HEK293T (cell line): ENCODE measurements around the gene MOV10.

Experiments
- CTCF ChIA-PET: fragments of 350-600 bp; formaldehyde crosslinking; extraction: SDS; loops from one replicate; lab custom pipeline; 2021; ENCODE audit warnings: antibody characterized with exemption, inconsistent platforms; lab: Yijun Ruan, JAX
- POLR2A ChIA-PET: fragments of 350-600 bp; formaldehyde crosslinking; extraction: SDS; loops from one replicate; lab custom pipeline; 2020; ENCODE audit warnings: antibody characterized with exemption, inconsistent platforms; lab: Yijun Ruan, JAX
- DNase-seq: peaks from one replicate; pipeline ENCODE4 v3.0.0; 2012; ENCODE audit warnings: mixed read lengths; ENCODE audit errors: extremely low spot score
- ARNT ChIP-seq: fragments of 450-650 bp; IDR thresholded peaks from 2 replicates; pipeline ENCODE4 v1.6.1; 2017; ENCODE audit warnings: mild to moderate bottlenecking
- BHLHE40 ChIP-seq: fragments of 450-650 bp; IDR thresholded peaks from 2 replicates; pipeline ENCODE4 v1.6.1; 2016; ENCODE audit warnings: mild to moderate bottlenecking, moderate library complexity, borderline replicate concordance
- CTBP1 ChIP-seq: fragments of 450-650 bp; IDR thresholded peaks from 2 replicates; pipeline ENCODE4 v1.6.1; 2016; ENCODE audit warnings: borderline replicate concordance
- ELF4 ChIP-seq: fragments of 450-650 bp; IDR thresholded peaks from 2 replicates; pipeline ENCODE4 v1.6.1; 2017; ENCODE audit warnings: antibody characterized with exemption
- FOXA1 ChIP-seq: fragments of 450-650 bp; IDR thresholded peaks from 2 replicates; pipeline ENCODE4 v1.6.1; 2016; ENCODE audit warnings: mild to moderate bottlenecking
- FOXK2 ChIP-seq: fragments of 450-650 bp; IDR thresholded peaks from 2 replicates; pipeline ENCODE4 v1.6.1; 2016; ENCODE audit warnings: mild to moderate bottlenecking
- FOXM1 ChIP-seq: fragments of 450-650 bp; IDR thresholded peaks from 2 replicates; pipeline ENCODE4 v1.6.1; 2017; ENCODE audit warnings: mild to moderate bottlenecking, borderline replicate concordance
- HDGF ChIP-seq: fragments of 450-650 bp; IDR thresholded peaks from 2 replicates; pipeline ENCODE4 v1.6.1; 2017; ENCODE audit warnings: antibody characterized with exemption, borderline replicate concordance
- L3MBTL2 ChIP-seq: fragments of 450-650 bp; conservative IDR thresholded peaks from 2 replicates; pipeline ENCODE4 v1.6.1; 2016; ENCODE audit warnings: mild to moderate bottlenecking
- LEF1 ChIP-seq: fragments of 450-650 bp; IDR thresholded peaks from 2 replicates; pipeline ENCODE4 v1.6.1; 2017; ENCODE audit warnings: mild to moderate bottlenecking, borderline replicate concordance
- NFRKB ChIP-seq: fragments of 450-650 bp; IDR thresholded peaks from 2 replicates; pipeline ENCODE4 v1.6.1; 2016; ENCODE audit warnings: mild to moderate bottlenecking, moderate library complexity
- SP1 ChIP-seq: fragments of 450-650 bp; IDR thresholded peaks from 2 replicates; pipeline ENCODE4 v1.6.1; 2017
- SUZ12 ChIP-seq: fragments of 450-650 bp; IDR thresholded peaks from 2 replicates; pipeline ENCODE4 v1.6.1; 2016; ENCODE audit warnings: mild to moderate bottlenecking
- TARDBP ChIP-seq: fragments of 450-650 bp; IDR thresholded peaks from 2 replicates; pipeline ENCODE4 v1.6.1; 2016
- ZNF384 ChIP-seq: fragments of 450-650 bp; IDR thresholded peaks from 2 replicates; pipeline ENCODE4 v1.6.1; 2016
- TF ChIP-seq, protein P1 (sequence below): fragments of 450-650 bp; IDR thresholded peaks from 2 replicates; pipeline ENCODE4 v1.6.1; 2016

The MOV10 gene, protein sequence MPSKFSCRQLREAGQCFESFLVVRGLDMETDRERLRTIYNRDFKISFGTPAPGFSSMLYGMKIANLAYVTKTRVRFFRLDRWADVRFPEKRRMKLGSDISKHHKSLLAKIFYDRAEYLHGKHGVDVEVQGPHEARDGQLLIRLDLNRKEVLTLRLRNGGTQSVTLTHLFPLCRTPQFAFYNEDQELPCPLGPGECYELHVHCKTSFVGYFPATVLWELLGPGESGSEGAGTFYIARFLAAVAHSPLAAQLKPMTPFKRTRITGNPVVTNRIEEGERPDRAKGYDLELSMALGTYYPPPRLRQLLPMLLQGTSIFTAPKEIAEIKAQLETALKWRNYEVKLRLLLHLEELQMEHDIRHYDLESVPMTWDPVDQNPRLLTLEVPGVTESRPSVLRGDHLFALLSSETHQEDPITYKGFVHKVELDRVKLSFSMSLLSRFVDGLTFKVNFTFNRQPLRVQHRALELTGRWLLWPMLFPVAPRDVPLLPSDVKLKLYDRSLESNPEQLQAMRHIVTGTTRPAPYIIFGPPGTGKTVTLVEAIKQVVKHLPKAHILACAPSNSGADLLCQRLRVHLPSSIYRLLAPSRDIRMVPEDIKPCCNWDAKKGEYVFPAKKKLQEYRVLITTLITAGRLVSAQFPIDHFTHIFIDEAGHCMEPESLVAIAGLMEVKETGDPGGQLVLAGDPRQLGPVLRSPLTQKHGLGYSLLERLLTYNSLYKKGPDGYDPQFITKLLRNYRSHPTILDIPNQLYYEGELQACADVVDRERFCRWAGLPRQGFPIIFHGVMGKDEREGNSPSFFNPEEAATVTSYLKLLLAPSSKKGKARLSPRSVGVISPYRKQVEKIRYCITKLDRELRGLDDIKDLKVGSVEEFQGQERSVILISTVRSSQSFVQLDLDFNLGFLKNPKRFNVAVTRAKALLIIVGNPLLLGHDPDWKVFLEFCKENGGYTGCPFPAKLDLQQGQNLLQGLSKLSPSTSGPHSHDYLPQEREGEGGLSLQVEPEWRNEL

GRCh38 chr1:112674440-112674985 lies at the start of gene MOV10:
TSS of gene MOV10 (plus strand) at chr1:112674659. CDS start at chr1:112674913, 254 bp downstream.
- TF ChIP-seq FOXA1, result no peak
- TF ChIP-seq FOXM1, result peak; percentile 57; the same call in 1 of the 2 replicates
- TF ChIP-seq L3MBTL2, result peak; percentile 53
- peak; percentile 74 for DNase-seq
- POLR2A ChIA-PET, result interaction anchor here (0.6 to 4.5 kb wide), 20 partner anchors 9 to 1896 kb away, joined by 3 to 67 read pairs (median 4); partner anchors contain the start of genes CAPZA1, PPM1J, RHOC and ST7L
- CTCF ChIA-PET, result interaction anchor here (0.5 to 2.9 kb wide), 10 partner anchors 9 to 173 kb away, joined by 3 to 9 read pairs (median 4); partner anchors contain the start of genes PPM1J and RHOC

DNA sequence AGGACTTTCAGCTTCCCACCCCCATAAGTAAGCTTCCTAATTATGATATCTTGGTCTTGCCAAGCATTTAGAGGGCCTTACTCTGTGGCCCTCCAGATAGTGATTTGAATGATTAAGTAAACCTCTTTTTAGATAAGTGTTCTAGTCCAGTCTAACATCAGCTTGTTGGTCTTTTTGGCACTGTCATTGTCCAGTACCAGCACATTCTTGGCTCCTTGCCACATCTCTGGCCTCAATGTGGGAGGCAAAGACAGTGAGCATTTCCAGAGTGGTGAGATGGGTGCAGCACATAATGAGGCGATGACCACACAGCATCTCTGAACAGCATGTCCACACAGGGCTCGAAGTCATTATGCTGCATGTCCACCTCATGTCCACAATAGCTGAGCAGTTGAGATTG lies 48.8 kb upstream of the MOV10 start:
- CTCF ChIA-PET, result no interaction called here

GRCh38 chr1:112626193-112626592 lies 48.3 kb upstream of the MOV10 start:
- TF ChIP-seq NFRKB, result no peak
- no peak for TF ChIP-seq TARDBP
- no peak for TF ChIP-seq SP1
- no peak for TF ChIP-seq HDGF
- TF ChIP-seq SUZ12, result no peak
- no peak for TF ChIP-seq CTBP1
- no peak for TF ChIP-seq LEF1
- no peak for TF ChIP-seq BHLHE40
- TF ChIP-seq, protein P1, sequence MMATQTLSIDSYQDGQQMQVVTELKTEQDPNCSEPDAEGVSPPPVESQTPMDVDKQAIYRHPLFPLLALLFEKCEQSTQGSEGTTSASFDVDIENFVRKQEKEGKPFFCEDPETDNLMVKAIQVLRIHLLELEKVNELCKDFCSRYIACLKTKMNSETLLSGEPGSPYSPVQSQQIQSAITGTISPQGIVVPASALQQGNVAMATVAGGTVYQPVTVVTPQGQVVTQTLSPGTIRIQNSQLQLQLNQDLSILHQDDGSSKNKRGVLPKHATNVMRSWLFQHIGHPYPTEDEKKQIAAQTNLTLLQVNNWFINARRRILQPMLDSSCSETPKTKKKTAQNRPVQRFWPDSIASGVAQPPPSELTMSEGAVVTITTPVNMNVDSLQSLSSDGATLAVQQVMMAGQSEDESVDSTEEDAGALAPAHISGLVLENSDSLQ, result no peak
- no peak for TF ChIP-seq L3MBTL2
- TF ChIP-seq ARNT, result no peak
- no peak for TF ChIP-seq FOXM1
- TF ChIP-seq ELF4, result no peak
- no peak for TF ChIP-seq ZNF384
- no peak for TF ChIP-seq FOXK2
- no peak for TF ChIP-seq FOXA1
- no peak for DNase-seq
- ChIA-PET CTCF (no interaction called here), POLR2A (no interaction called here)

More for the DNA sequence above, 48.8 kb upstream of the MOV10 start:
- POLR2A ChIA-PET, result no interaction called here
- TF ChIP-seq L3MBTL2, result no peak
- TF ChIP-seq, protein P1, result no peak
- no peak for TF ChIP-seq SUZ12
- no peak for TF ChIP-seq TARDBP
- no peak for TF ChIP-seq ARNT
- TF ChIP-seq LEF1, result no peak
- no peak for TF ChIP-seq HDGF
- no peak for TF ChIP-seq FOXA1
- no peak for TF ChIP-seq ELF4
- no peak for TF ChIP-seq FOXM1
- no peak for TF ChIP-seq CTBP1
- TF ChIP-seq ZNF384, result no peak
- TF ChIP-seq BHLHE40, result no peak
- TF ChIP-seq NFRKB, result no peak
- no peak for DNase-seq

- CTCF ChIA-PET, result no interaction called here
- POLR2A ChIA-PET, result no interaction called here
- TF ChIP-seq TARDBP, result no peak
- TF ChIP-seq, protein P1, result no peak
- no peak for TF ChIP-seq ZNF384
- no peak for TF ChIP-seq ARNT
- TF ChIP-seq SUZ12, result no peak
- no peak for TF ChIP-seq HDGF
- no peak for TF ChIP-seq FOXK2
- TF ChIP-seq BHLHE40, result no peak
- no peak for TF ChIP-seq ELF4
- TF ChIP-seq NFRKB, result no peak
- TF ChIP-seq LEF1, result no peak
- no peak for TF ChIP-seq L3MBTL2
- no peak for TF ChIP-seq SP1
- no peak for TF ChIP-seq FOXA1
- TF ChIP-seq FOXM1, result no peak
- TF ChIP-seq CTBP1, result no peak
- DNase-seq, result no peak
Measured at GRCh38 chr1:112626887-112627286, 47.6 kb upstream of the MOV10 start.

DNA sequence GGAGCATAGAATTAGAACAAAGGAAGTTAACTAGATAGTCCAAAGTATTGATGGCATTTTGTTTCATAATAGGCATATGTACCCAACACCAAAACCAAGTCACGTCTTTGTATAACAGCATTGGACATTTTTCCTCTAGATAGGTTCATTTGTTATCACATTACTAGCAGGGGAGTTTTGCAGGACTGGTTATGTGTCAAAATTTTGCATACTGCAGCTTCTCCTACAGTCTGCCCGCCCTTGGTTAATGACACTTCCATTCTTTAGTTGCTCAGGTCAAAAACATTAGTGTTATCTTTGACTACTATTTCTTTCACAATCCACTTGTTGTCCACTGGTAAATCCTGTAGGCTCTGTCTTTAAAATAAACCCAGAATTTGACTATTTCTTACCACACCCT lies 45.9 kb upstream of the MOV10 start:
- ChIA-PET CTCF (no interaction called here), POLR2A (no interaction called here)
- no peak for DNase-seq
- no peak for TF ChIP-seq NFRKB
- TF ChIP-seq SUZ12, result no peak
- TF ChIP-seq LEF1, result no peak
- TF ChIP-seq L3MBTL2, result no peak
- TF ChIP-seq, protein P1, result no peak
- TF ChIP-seq FOXK2, result no peak
- TF ChIP-seq BHLHE40, result no peak
- no peak for TF ChIP-seq HDGF
